K562 (cell line): ENCODE data around the gene LCP2. TPM values are rescaled to one million over a fixed set of nuclear protein-coding genes. Genes with fewer than 3 reads are reported as not detected.

ENCODE experiments used
- ARID3B ChIP-seq: fragments of 250-450 bp; sonication (Bioruptor Pico); IDR thresholded peaks from 2 replicates; pipeline ENCODE4 v1.4.0; 2020; ENCODE audit warnings: borderline replicate concordance
- CBX8 ChIP-seq: fragments of 200-600 bp; sonication (generic); IDR thresholded peaks from 2 replicates; pipeline ENCODE4 v1.6.1; 2012; ENCODE audit warnings: borderline replicate concordance, mixed run types, low read depth, mild to moderate bottlenecking, moderate library complexity, mixed read lengths, low read length, control low read depth, inconsistent platforms; ENCODE audit not compliant: poor library complexity, severe bottlenecking; ENCODE audit errors: extremely low read depth
- CCNT2 ChIP-seq: IDR thresholded peaks from 2 replicates; pipeline ENCODE4 v1.6.1; 2011; ENCODE audit warnings: borderline replicate concordance, low read depth, mild to moderate bottlenecking, moderate library complexity, mixed read lengths, low read length; ENCODE audit not compliant: insufficient read length; ENCODE audit errors: extremely low read depth
- CHD2 ChIP-seq: IDR thresholded peaks from 2 replicates; pipeline ENCODE4 v1.6.1; 2011; ENCODE audit warnings: low read depth, low read length
- CXXC5 ChIP-seq: fragments of 250-450 bp; sonication (Bioruptor Pico); IDR thresholded peaks from 2 replicates; pipeline ENCODE4 v1.8.0; 2022; ENCODE audit warnings: inconsistent platforms, mild to moderate bottlenecking, moderate library complexity
- GATAD2A ChIP-seq: fragments of 450-650 bp; IDR thresholded peaks from 2 replicates; pipeline ENCODE4 v1.6.1; 2017
- KHSRP ChIP-seq: fragments of 450-650 bp; IDR thresholded peaks from 2 replicates; pipeline ENCODE4 v1.6.1; 2017
- KLF6 ChIP-seq: fragments of 250-450 bp; sonication (Bioruptor Pico); IDR thresholded peaks from 2 replicates; pipeline ENCODE4 v1.4.0; 2020; ENCODE audit warnings: mild to moderate bottlenecking, moderate library complexity, borderline replicate concordance
- L3MBTL2 ChIP-seq: fragments of 450-650 bp; IDR thresholded peaks from 2 replicates; pipeline ENCODE4 v1.6.1; 2016; ENCODE audit warnings: mild to moderate bottlenecking, moderate library complexity
- NCOR1 ChIP-seq: fragments of 450-650 bp; IDR thresholded peaks from 2 replicates; pipeline ENCODE4 v1.6.1; 2016; ENCODE audit warnings: mild to moderate bottlenecking, moderate library complexity
- PHF8 ChIP-seq: fragments of 200-600 bp; sonication (generic); IDR thresholded peaks from 2 replicates; pipeline ENCODE4 v1.6.1; 2012; ENCODE audit warnings: mixed run types, mild to moderate bottlenecking, inconsistent platforms, low read length, moderate library complexity, borderline replicate concordance
- TAF15 ChIP-seq: fragments of 200-400 bp; formaldehyde crosslinking; IDR thresholded peaks from 2 replicates; pipeline ENCODE4 v1.6.1; 2017; ENCODE audit warnings: mild to moderate bottlenecking, low read depth, low read length, moderate library complexity
- TARDBP ChIP-seq: fragments of 450-650 bp; IDR thresholded peaks from 2 replicates; pipeline ENCODE4 v1.6.1; 2016
- U2AF1 ChIP-seq: fragments of 200-400 bp; formaldehyde crosslinking; optimal IDR thresholded peaks from 2 replicates; pipeline ENCODE3; 2017; ENCODE audit warnings: mild to moderate bottlenecking, low read depth, low read length, moderate library complexity
- ZKSCAN1 ChIP-seq: fragments of 150-350 bp; IDR thresholded peaks from 2 replicates; pipeline ENCODE4 v1.6.1; 2016; ENCODE audit warnings: low read depth, low read length
- ZNF165 ChIP-seq: fragments of 250-450 bp; sonication (Bioruptor Pico); IDR thresholded peaks from 2 replicates; pipeline ENCODE4 v1.4.0; 2020; ENCODE audit warnings: borderline replicate concordance
- ZNF445 ChIP-seq: fragments of 250-450 bp; sonication (Bioruptor Pico); IDR thresholded peaks from 2 replicates; pipeline ENCODE4 v1.4.0; 2020; ENCODE audit warnings: low read depth, mild to moderate bottlenecking, moderate library complexity
- polyA plus RNA-seq, 8 experiments: library from polyadenylated mRNA; depleted of rRNA in 4 of 8; stranded (reverse) in 5 of 8; unstranded in 3 of 8; fragments of >200 nt; fragmentation: Nextera tagmentation in 2 of 8; fragmentation: Illumina TruSeq in 1 of 8; extraction: Ambion mirVana in 2 of 8; extraction: Trizol in 1 of 8; gene quantifications; 2 replicates each; pipeline versions ENCODE4 v1.2.1 to v1.2.3, GENCODE V29; 2011 to 2014; ENCODE audit warnings: inconsistent platforms in 1 of 8, missing spikeins in 1 of 8
- total RNA-seq, 7 experiments: library from RNA; depleted of rRNA in 6 of 7; stranded (reverse); fragments of >200 nt in 6 of 7; fragmentation: Illumina TruSeq in 2 of 7; extraction: Trizol in 2 of 7; gene quantifications; 2 replicates each; pipeline versions ENCODE4 v1.2.1 to v1.2.3, GENCODE V29; 2011 to 2021; ENCODE audit warnings: low replicate concordance in 1 of 7
- TF ChIP-seq, protein P1 (sequence below): fragments of 250-450 bp; sonication (Bioruptor Pico); IDR thresholded peaks from 2 replicates; pipeline ENCODE4 v1.5.0; 2020; ENCODE audit warnings: mild to moderate bottlenecking
- TF ChIP-seq, protein P2 (sequence below): sonication (generic); formaldehyde crosslinking; IDR thresholded peaks from 2 replicates; pipeline ENCODE4 v1.8.1; 2023; ENCODE audit warnings: mild to moderate bottlenecking, missing genetic modification reagents

LCP2 gene
- total and polyA plus RNA-seq, 9 of the 15 experiments (the other 6 are each of a cell fraction or from before 2014, with no cell fraction given) = 4.0 to 31.3 (median 14.6) TPM

DNA sequence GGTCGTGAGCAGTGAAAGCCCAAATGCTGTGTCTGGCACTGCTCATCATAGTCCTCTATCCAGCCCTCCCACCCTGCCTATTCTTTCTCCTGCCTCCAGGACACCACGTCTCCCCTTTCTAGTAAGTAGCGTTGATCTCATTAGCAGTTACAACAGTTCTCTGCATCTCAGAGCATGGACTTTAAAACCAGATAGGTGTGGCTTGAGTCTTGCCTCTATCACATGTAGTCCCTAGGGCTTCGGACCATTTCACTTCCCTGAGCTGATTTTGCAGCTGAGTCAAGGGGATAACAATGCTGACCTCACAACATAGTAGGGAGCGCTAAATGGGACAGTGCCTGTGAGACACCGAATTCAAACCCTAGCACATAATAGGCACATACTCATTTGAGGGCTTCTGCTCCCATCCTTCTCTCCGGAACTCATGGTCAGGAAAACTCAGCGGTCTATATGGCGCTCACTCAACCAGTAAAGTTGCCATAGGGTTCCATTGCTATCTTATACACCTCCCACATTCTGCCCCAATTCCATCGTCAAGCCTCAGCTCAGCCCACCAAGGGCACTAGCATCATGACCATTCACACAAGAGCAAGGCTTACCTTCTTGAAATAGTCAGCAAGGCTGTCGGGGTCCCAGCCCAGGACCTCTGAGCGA, 515 bp downstream of the LCP2 start (continued):
- no peak for TF ChIP-seq NCOR1
- TF ChIP-seq, protein P1, sequence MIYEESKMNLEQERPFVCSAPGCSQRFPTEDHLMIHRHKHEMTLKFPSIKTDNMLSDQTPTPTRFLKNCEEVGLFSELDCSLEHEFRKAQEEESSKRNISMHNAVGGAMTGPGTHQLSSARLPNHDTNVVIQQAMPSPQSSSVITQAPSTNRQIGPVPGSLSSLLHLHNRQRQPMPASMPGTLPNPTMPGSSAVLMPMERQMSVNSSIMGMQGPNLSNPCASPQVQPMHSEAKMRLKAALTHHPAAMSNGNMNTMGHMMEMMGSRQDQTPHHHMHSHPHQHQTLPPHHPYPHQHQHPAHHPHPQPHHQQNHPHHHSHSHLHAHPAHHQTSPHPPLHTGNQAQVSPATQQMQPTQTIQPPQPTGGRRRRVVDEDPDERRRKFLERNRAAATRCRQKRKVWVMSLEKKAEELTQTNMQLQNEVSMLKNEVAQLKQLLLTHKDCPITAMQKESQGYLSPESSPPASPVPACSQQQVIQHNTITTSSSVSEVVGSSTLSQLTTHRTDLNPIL (CRISPR knock-in tag) = peak; percentile 25; the same call in 1 of the 2 replicates
- TF ChIP-seq KLF6 (CRISPR knock-in tag) = no peak
- TF ChIP-seq CHD2 = no peak
- TF ChIP-seq ZKSCAN1 = no peak
- TF ChIP-seq L3MBTL2 = 0 out of 2 replicates have a peak, but pooled peaks have one; percentile 17
- TF ChIP-seq ARID3B (CRISPR knock-in tag) = no peak
- TF ChIP-seq CBX8 = no peak
- TF ChIP-seq GATAD2A = no peak
- TF ChIP-seq TAF15 = no peak
- peak; percentile 9; the same call in 1 of the 2 replicates for TF ChIP-seq PHF8
- no peak for TF ChIP-seq U2AF1
- TF ChIP-seq ZNF165 (CRISPR knock-in tag) = no peak
- no peak for TF ChIP-seq CCNT2
- no peak for TF ChIP-seq ZNF445 (CRISPR knock-in tag)
- 0 out of 2 replicates have a peak, but pooled peaks have one; percentile 10 for TF ChIP-seq CXXC5
- TF ChIP-seq TARDBP = no peak
- TF ChIP-seq, protein P2, sequence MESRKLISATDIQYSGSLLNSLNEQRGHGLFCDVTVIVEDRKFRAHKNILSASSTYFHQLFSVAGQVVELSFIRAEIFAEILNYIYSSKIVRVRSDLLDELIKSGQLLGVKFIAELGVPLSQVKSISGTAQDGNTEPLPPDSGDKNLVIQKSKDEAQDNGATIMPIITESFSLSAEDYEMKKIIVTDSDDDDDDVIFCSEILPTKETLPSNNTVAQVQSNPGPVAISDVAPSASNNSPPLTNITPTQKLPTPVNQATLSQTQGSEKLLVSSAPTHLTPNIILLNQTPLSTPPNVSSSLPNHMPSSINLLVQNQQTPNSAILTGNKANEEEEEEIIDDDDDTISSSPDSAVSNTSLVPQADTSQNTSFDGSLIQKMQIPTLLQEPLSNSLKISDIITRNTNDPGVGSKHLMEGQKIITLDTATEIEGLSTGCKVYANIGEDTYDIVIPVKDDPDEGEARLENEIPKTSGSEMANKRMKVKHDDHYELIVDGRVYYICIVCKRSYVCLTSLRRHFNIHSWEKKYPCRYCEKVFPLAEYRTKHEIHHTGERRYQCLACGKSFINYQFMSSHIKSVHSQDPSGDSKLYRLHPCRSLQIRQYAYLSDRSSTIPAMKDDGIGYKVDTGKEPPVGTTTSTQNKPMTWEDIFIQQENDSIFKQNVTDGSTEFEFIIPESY (CRISPR knock-in tag) = no peak
- TF ChIP-seq KHSRP = no peak
